ENCODE measurements around the gene DIP2B.
"Not testable (repeated sequence)": the region's sequence is repeated elsewhere in the genome, so short reads cannot be mapped to it uniquely, and the experiment has no call there.

The DIP2B gene

DNA sequence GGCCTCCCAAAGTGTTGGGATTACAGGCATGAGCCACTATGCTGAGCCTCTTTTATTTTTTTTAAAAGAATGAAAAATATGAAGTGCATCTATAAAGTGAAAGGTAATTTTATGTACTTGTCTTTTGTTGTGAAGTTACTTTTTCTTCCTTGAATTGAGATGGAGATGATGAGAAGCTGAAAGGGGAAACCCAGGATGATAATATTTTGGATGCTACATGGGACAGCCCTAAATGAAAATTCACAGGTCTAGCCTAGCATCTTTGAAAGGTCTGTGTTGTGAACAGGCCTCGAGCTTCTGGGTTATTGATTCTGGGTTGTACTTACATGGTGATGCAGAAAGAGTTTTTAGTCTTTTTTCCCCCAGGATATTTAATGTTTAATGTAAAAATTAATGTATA lies 14.6 kb downstream of the DIP2B start:
- no peak for DNase-seq

GRCh38 chr12:50520416-50521207 lies 15.8 kb downstream of the DIP2B start:
- DNase-seq, result no peak

- not testable (repeated sequence) for DNase-seq
Measured at GRCh38 chr12:50521781-50522180, 17.0 kb downstream of the DIP2B start.

- DNase-seq, result no peak
Measured at GRCh38 chr12:50523772-50524171, 19.0 kb downstream of the DIP2B start.

- no peak for DNase-seq
Measured at GRCh38 chr12:50524621-50525020, 19.8 kb downstream of the DIP2B start.

DNA sequence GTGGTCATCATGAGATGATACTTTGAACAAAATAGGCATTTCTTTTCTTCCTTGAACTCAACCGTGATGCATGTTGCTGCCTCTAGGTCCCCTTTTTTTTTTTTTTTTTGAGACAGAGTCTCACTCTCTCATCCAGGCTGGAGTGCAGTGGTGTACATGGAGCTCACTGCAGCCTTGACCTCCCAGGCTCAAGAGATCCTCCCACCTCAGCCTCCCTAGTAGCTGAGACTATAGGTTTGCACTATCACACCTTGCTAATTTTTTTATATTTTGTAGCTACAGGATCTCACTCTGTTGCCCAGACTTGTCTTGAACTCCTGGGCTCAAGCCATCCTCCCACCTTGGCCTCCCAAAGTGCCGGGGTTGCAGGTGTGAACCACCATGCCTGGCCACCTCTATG lies 20.6 kb downstream of the DIP2B start:
- DNase-seq, result no peak

DNA sequence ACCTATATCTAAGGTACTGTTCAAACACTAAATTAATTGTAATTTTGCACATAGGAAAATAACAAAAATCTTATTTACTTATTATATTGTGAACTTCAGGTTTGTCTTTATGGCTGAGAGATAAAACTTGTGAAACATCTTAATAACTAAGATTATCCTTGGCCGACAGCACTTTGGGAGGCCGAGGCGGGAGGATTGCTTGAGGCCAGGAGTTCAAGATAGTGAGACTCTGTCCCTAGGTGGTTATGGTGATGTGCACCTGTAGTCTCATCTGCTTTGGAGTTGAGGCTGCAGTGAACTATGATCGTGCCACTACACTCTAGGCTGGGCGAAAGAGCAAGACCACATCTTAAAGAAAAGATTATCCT lies 22.6 kb downstream of the DIP2B start:
- DNase-seq, result no peak

- no peak for DNase-seq
Measured at GRCh38 chr12:50528800-50529199, 24.0 kb downstream of the DIP2B start.

- no peak for DNase-seq
Measured at GRCh38 chr12:50529345-50529744, 24.6 kb downstream of the DIP2B start.

GRCh38 chr12:50530532-50530931 lies 25.7 kb downstream of the DIP2B start:
- DNase-seq, result no peak

DNA sequence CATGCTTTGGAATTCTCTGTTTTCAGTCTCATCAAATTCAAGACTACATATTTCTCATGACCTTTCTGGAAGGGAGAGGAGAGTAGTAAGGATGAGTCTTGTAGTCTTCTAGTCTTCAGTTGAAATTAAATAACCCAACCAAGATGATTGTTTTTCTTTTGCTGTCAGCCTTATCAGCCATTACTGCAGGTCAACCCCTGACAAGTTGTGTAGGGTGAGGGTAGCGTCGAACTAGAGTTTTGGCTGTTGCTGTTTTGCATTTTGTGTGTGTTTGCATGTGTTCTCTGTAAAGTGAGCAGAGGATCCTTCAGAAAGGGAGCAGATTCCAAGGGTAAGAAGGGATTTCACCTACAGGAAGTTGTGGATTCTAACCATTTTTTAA lies 28.4 kb downstream of the DIP2B start:
- no peak for DNase-seq

- no peak for DNase-seq
Measured at GRCh38 chr12:50533971-50534370, 29.2 kb downstream of the DIP2B start.

DNA sequence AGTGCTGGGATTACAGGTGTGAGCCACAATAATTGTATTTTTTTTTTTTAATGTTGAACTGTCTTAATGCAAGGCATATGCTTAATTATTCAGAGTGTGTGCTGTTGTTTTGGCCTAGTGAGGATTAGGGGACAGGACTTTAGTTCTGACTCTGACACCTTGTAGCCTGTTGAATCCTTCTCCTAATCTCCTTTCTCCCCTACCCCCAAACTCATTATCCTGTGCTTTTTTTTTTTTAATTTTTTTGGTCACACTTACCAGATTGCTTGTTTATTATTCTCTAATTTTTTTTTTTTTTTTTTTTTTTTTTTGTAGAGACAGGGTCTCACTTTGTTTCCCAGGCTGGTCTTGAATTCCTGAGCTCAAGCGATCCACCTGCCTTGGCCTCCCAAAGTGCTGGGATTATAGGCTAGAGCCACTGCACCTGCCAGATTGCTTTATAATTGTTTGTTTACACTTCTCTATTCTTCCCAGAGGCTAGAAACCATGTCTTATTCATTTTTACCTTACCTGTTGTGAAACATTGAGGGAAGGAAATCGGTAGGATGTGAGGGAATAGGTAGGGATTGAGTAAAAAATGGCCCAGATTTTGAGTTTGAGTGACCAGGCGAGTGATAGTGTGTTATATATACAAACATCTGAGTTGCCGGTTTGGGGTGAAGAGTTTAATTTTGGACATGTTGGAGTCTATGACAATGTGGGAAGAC lies 32.2 kb downstream of the DIP2B start:
- DNase-seq, result no peak

DNA sequence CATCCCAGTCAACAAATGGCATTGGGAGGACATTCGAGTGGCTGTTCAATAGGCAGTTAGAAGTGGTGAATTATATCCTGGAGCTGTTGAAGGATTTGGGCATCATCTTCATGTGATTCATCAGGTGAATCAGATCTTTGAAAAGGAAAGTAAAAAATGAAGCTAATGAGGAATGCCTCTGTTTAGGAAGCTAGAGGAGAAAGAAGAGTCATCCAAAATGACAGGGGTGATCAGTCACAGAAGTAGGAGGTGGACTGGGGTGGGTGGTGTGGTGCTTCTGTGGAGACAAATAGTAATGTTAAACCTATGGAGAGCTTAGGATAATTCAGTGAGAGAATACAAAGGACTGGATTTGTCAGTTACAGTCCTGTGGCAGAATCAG lies 32.7 kb downstream of the DIP2B start:
- DNase-seq, result no peak

GRCh38 chr12:50538182-50538581 lies 33.4 kb downstream of the DIP2B start:
- no peak for DNase-seq

- no peak for DNase-seq
Measured at GRCh38 chr12:50541139-50541538, 36.4 kb downstream of the DIP2B start.

DNA sequence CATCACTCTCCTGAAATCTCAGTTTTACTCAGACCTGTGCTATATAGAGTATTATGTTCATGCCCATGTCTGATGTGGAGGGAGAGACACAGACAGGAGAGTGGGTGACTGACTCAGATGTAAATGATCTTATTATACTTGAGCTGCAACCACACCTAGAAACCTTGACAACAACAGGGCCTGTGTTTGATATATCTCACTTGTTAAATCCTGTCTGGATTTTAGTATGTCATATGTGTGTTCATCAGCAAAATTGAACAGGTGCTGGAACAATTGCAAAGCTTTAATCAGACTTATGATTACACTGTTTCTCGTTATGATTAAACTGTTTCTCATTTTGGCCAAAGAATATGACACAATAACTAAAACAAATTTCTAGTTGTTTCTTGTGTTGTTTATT lies 37.7 kb downstream of the DIP2B start:
- no peak for DNase-seq

DNA sequence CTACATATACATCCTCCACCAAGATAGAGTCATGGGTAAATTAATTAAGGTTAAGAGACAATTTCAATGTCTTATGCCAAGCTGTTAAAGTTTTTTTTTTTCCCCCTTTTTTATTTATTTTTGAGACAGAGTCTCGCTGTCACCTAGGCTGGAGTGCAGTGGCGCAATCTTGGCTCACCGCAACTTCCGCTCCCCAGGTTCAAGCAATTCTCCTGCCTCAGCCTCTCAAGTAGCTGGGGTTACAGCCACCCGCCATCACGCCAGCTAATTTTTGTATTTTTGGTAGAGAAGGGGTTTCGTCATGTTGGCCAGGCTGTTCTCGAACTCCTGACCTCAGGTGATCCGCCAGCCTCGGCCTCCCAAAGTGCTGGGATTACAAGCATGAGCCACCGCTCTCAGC lies 38.4 kb downstream of the DIP2B start:
- not testable (repeated sequence) for DNase-seq

DNA sequence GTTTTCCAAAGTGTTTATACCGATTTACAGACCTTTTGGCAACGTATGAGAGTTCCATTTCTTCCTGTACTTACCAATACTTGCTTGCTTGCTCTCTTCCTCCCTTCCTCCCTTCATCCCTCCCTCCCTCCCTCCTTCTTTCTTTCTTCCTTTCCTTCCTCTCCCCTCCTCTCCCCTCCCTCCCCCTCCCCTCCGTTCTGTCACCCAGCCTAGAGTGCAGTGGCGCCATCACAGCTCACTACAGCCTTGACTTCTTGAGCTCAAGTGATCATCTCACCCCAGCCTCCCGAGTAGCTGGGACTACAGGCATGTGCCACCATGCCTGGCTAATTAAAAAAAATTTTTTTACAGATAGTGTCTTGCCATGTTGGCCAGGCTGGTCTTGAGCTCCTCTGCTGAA lies 40.4 kb downstream of the DIP2B start:
- no peak for DNase-seq

GRCh38 chr12:50545786-50546185 lies 41.0 kb downstream of the DIP2B start:
- DNase-seq, result no peak

- no peak for DNase-seq
Measured at GRCh38 chr12:50546441-50547318, 41.9 kb downstream of the DIP2B start.

- no peak for DNase-seq
Measured at GRCh38 chr12:50547742-50548141, 43.0 kb downstream of the DIP2B start.

DNA sequence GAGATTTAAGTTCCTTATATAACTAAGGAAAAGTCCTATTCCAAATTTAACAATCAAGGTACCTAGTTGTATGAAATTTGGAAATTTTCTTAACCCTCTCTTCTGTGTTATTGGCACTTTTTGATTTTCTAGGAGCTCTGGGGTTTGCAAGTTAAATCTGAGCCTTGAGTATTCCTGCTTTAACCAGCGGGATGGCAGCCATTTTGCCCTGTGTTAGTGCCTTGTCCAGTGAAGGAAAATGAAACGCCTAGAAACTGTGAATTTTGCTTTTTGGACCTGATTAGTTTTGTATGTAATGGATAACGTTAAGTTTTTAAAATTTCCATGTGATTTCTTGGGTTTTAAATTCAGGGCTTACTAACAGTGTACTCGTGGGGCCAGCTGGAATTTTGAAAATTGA lies 45.1 kb downstream of the DIP2B start:
- DNase-seq, result no peak
